GM04504 (cell line): ENCODE measurements around the gene BICRAL.
A peak's percentile ranks its signal among the peaks of the same experiment; 100 is the strongest.
"Not testable (repeated sequence)": the region's sequence is repeated elsewhere in the genome, so short reads cannot be mapped to it uniquely, and the experiment has no call there.

Experiments
- DNase-seq: peaks from one replicate; pipeline ENCODE4 v3.0.0-alpha.2; 2012; ENCODE audit warnings: low read depth

The BICRAL gene

GRCh38 chr6:42841844-42842584 is 60.2 kb downstream of the BICRAL start:
- DNase-seq, result no peak

DNA sequence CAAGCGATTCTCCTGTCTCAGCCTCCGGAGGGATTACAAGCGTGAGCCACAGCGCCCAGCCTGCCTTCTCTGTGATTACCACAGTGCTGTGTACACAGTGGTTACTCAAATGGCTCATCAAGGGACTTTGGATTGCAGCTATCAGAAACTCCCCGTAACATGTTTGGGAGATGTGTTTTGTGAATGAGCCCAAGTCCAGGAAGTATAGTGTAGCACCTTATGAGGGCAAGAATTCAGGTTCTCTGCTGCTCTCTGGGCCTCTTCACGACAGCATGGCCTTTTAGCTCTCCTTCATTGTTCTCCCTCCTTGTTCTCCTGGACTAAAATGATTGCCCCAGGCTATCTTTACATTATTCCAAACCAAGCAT is 63.5 kb downstream of the BICRAL start:
- no peak for DNase-seq

- no peak for DNase-seq
Observed at GRCh38 chr6:42846505-42846904, 64.7 kb downstream of the BICRAL start.

DNA sequence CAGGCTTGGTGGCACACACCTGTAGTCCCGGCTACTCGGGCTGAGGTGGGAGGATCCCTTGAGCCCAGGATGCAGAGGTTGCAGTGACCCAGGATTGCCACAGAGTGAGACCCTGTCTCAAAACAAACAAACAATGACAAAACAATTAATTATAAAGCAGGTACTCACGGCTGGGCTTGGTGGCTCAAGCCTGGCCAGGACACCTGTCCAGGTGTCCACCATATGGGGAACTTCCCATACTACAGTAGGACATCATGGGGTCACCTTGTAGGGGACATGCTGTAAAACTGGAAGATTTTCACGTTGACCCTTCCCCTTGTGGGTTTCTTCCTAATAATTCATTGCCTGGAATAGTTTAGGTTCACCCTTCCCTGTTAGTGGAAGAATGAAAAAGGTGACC is 66.8 kb downstream of the BICRAL start:
- no peak for DNase-seq

GRCh38 chr6:42851599-42851998 is 69.7 kb downstream of the BICRAL start:
- DNase-seq, result no peak

DNA sequence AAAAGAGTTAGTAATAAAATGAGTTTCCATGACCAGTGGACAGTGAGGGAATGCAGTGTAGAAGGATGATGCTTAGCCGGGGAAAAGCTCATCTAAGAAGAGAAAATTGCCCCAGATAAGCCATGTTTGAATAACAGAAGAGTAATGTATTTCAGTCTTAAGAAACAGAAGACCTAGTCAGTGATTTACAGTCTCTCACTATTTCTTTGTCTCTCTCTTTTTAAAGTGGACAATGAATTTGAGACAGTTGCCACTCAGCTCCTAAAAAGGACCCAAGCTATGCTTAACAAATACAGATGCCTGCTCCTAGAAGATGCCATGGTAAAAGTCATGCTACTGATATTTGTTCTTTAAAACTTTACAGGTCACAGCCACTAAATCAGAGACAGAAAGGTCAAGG is 78.2 kb downstream of the BICRAL start:
- no peak for DNase-seq

- DNase-seq, result no peak
Observed at GRCh38 chr6:42860481-42860880, 78.6 kb downstream of the BICRAL start.

DNA sequence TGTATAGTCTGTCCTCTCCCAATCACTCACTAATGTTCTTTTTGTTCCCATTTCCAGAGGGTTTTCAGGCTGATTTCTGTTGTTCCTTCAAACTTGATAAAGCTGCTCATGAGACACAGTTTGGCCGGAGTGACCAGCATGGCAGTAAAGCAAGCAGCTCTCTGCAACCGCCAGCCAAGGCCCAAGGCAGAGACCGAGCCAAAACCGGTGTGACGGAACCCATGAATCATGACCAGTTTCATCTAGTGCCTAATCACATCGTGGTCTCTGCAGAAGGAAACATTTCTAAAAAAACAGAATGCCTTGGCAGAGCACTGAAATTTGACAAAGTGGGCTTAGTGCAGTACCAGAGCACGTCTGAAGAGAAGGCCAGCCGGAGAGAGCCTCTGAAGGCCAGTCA is 82.8 kb downstream of the BICRAL start:
- DNase-seq, result no peak

- no peak for DNase-seq
Observed at GRCh38 chr6:42870145-42870936, 88.5 kb downstream of the BICRAL start.

DNA sequence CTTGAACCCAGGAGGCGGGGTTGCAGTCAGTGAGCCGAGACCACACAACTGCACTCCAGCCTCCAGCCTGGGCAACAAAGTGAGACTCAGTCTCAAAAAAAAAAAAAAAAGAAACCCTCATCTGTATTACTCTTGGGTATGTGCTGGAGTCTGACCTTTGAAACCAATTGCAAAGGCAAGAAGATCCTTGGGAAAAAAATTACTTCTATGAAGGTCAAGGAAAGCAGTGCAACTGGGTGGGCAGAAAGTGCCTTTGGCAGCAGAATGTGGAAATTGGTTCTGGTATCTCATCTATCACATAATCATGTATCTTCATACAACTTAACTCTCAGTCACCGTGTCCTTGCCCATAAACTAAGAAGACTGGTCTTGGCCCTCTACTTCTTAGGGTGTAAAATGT is 89.9 kb downstream of the BICRAL start:
- DNase-seq, result no peak

GRCh38 chr6:42873313-42873712 is 91.5 kb downstream of the BICRAL start:
- no peak for DNase-seq

- no peak for DNase-seq
Observed at GRCh38 chr6:42877695-42878094, 95.8 kb downstream of the BICRAL start.

- DNase-seq, result peak; percentile 79
Observed at GRCh38 chr6:42879372-42880239, 97.8 kb downstream of the BICRAL start, which contains the start of gene RPL7L1. RPL7L1 (plus strand) TSS chr6:42879616; CDS start chr6:42879911, 295 bp downstream.

DNA sequence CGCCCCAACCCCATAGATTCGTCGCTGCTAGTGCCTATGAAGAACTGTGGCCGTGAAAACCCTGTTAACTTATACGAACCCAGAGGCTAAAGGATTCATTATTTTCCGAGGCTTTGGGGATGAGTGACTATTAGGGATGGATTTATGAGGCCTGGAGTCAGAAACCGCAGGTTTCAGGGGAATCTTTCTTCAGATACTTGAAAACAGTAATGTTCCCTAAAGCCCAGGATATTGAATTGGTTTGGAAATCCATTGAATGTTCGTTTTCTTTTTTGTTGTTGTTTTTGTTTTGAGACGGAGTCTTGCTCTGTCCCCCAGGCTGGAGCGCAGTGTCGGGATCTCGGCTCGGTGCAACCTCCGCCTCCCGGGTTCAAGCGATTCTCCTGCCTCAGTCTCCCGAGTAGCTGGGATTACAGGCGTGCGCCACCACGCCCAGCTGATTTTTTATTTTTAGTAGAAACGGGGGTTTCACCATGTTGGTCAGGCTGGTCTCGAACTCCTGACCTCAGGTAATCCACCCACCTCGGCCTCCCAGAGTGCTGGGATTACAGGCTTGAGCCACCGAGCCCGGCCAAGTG is 98.5 kb downstream of the BICRAL start:
- DNase-seq, result not testable (repeated sequence)

DNA sequence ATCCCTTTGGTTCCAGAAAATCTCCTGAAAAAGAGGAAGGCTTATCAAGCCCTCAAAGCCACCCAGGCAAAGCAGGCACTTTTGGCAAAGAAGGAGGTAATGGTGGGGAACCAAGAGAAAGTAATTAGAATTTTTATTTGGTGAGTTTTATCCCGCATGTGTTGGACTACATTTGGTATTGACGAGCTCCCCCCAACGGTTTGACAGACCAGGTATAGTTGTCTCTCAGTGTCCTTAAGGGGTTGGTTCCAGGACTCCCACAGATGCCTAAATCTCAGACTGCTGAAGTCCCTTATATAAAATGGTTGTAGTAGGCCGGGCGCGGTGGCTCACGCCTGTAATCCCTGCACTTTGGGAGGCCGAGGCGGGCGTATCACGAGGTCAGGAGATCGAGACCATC is 99.0 kb downstream of the BICRAL start:
- DNase-seq, result not testable (repeated sequence)

- no peak for DNase-seq
Observed at GRCh38 chr6:42885702-42886101, 103.8 kb downstream of the BICRAL start.

DNA sequence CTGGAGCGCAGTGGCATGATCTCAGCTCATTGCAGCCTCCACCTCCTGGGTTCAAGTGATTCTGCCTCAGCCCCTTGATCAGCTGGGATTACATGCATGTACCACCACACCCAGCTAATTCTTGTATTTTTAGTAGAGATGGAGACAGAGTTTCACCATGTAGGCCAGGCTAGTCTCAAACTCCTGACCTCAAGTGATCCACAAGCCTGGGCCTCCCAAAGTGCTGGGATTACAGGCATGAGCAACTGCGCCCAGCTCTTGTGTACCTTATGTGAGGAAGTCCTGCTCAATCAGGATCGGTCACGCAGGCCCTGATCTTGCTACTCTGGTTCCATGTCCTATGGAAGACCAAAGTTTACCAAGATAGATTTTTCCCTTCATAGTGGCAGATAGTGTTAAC is 106.3 kb downstream of the BICRAL start:
- not testable (repeated sequence) for DNase-seq

DNA sequence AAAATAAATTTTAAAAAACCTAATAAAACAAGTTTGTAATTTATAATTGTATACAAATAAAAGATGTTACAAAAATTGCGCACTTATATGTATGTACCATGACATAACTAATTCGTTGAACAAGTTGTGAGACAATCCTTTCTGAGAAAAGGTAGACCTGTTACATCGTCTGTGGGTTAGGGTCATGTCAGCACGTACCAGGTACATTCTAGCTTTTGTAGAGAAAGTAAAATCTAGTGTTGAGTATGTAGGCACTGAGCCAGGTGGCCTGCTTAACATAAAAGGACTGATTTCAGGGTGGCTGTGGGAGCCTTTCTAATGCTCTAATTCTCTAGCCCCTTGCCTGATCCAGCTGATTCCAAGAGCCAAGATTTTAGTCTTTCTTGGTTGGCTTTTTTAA is 108.0 kb downstream of the BICRAL start:
- DNase-seq, result no peak

DNA sequence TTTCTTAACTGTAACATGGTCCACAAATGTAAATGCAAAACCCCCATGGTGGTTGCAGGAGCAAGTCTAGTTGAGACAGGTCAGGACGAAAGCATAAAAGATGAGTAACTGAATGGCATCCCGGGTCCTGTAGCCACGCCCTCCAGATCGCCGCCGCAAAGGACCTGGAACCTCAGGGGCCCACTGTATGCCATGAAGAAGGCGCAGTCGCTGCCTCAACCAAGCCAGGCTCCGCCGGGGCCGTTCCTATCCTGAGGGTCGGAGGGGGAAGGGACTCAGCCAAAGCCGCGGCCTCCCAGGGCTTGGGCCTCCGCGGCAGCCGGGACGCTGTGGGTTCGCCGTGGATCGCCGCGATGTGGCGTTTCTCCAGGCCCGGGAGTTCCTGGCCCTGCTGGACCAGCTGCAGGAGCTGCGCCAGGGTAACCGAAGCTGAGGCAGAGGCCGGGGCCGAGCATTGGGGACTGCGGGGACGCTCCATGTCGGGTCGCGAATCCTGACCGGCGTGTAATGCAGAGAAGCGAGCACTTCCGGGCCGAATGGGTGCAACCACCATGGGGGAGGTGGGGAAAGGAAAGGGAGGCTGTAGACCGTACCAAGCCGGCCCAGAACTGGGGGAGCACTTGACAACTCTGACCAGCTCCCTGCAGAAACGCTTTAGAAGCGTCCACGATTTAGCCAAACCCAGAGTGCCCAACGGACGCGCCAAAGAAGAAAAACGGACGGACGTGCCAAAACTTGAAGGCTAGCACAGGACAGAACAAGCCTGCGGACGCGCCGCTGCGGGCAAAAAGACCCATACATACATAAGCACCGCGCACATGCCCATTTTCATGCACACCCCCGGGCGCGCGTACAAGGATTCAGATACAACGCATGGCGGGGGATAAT is 108.7 kb downstream of the BICRAL start:
- DNase-seq, result peak; percentile 94

DNA sequence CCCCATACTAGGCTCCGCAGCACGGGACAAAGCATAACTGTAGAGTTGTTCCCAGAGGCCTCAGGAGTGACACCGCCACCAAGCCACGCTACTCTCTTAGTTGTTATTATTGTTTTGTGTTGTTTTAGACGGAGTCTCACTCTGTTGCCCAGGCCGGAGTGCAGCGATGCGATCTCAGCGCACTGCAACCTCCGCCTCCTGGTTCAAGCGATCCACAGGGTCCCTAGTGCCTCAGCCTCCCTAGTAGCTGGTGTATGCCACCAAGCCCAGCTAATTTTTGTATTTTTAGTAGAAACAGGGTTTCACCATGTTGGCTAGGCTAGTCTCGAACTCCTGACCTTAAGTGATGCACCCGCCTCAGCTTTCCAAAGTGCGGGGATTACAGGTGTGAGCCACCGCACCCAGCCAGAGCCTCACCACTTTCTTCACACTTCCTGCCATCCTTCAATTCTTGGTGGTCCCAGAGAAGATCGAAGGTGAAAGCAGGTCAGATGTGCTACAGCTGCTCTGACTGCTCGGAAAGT is 109.4 kb downstream of the BICRAL start:
- no peak for DNase-seq
